Renal pelvis (tissue), 12 donors: Measurements from ENCODE around the gene CLEC17A. TPM values are rescaled to one million over a fixed set of nuclear protein-coding genes. Genes with fewer than 3 reads are reported as not detected.
"Not testable (repeated sequence)": the region's sequence is repeated elsewhere in the genome, so short reads cannot be mapped to it uniquely, and the experiment has no call there.

Experiments
- DNase-seq: peaks from one replicate; pipeline ENCODE4 v3.0.0-alpha.2; 2013
- long read RNA-seq, 16 experiments: transcript quantifications; one replicate each; lab custom pipeline, GENCODE V29; 2026
- polyA plus RNA-seq, 3 donors: library from polyadenylated mRNA; unstranded; fragments of 120-200 nt; gene quantifications; one replicate each; pipeline ENCODE4 v1.2.1, GENCODE V29; 2013; ENCODE audit not compliant: insufficient read length in 3 of 3

CLEC17A gene, protein sequence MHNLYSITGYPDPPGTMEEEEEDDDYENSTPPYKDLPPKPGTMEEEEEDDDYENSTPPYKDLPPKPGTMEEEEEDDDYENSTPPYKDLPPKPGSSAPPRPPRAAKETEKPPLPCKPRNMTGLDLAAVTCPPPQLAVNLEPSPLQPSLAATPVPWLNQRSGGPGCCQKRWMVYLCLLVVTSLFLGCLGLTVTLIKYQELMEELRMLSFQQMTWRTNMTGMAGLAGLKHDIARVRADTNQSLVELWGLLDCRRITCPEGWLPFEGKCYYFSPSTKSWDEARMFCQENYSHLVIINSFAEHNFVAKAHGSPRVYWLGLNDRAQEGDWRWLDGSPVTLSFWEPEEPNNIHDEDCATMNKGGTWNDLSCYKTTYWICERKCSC
- under 1 TPM in 2 of 3 donors, not detected in 1; 0.10 to 0.18 TPM for polyA plus RNA-seq
- long read RNA-seq, donor 1 = 0 reads
- long read RNA-seq, donor 2 = 0 reads
- long read RNA-seq, donor 3 = 0 reads
- long read RNA-seq, donor 4 = 0 reads
- long read RNA-seq, donor 5 = 0 reads
- long read RNA-seq, donor 6 = 0 reads
- long read RNA-seq, donor 7 = 0 reads
- long read RNA-seq, donor 8 = 0 reads
- long read RNA-seq, donor 9 = 0 reads
- long read RNA-seq, donor 10 = 0 reads
- long read RNA-seq, donor 11 = 0 reads
- long read RNA-seq, donor 12 = 0 reads
- long read RNA-seq, donor 13 = 0 reads
- long read RNA-seq, donor 14 = 0 reads
- long read RNA-seq, donor 15 = 0 reads
- long read RNA-seq, donor 16 = 0 reads

DNA sequence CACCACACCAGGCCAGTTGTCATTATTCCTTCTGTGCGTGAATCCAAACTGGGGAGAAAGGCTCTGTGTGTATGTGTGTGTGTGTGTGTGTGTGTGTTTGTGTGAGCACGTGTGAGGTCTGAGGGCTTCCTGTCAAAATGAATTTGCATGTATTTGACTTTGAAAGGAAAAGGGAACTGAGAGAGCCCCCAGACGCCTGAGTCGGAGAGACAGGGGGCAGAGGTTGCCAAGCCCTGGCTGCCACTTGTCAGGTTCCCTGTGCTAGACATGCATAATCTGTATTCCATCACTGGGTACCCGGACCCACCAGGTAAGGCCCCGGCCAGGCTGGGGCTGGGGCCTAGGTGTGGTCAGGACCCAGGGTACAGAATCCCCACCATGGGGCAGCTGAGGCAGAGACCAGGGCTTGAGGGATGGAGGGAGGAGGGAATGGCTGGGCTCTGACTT lies at the start of gene CLEC17A:
CLEC17A (plus strand) TSS at position 191 of the 447 bp plus-strand sequence; CDS start at position 268, 77 bp downstream.
- no peak for DNase-seq

DNA sequence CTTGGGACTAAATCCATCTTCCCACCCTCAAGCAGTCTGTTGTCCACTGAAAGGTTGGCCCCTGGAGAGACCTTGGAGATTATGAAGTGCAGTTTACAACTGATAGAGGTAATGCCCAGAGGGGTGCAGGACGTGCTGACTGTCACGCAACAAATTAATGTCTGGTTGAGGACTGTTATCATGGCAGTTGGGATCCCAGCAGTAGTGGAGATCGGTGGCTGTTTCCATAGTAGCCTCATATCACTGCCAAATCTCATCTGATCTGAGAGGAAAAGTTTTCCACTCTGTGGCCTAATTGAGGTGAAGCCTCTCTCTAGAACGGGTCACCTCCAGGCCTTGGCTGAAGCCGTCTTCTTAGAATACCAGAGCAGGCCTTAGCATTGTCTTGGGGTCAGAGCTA lies 49.4 kb upstream of the CLEC17A start:
- no peak for DNase-seq

DNA sequence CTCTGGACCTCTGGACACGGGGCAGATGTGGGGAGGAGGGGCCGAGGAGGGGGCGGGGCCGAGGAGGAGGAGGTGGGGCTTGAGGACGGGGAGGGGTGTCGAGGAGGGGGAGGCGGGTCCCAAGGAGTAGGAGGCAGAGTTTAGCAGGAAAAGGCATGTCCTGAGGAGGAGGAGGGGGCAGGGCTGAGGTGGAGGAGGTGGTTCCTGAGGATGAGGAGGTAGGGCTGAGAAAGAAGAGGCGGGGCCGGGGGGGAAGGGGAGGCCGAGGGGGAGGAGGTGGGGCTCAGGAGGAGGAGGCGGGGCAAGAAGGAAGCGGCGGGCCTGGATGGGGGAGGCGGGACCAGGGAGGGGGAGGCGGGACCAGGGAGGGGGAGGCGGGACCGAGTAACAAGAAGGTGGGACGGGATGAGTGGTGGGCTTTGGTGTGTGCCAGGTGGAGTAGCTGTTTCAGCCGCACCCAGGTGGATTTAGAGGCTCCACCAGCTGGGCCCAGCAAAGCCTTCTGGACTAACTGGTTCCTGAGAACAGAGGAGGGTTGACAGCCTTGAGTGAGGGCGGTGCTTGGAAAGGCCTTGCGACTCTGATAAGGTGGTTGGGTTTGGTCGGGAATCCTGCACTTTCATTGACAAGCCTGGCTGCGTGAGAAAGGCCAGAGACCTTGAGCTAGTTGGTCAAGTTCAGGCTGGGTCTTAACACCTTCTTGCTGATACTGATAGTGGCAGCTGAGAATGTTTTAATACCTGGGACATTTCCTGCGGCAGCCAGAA lies 45.8 kb upstream of the CLEC17A start:
- DNase-seq = peak; percentile 58

DNA sequence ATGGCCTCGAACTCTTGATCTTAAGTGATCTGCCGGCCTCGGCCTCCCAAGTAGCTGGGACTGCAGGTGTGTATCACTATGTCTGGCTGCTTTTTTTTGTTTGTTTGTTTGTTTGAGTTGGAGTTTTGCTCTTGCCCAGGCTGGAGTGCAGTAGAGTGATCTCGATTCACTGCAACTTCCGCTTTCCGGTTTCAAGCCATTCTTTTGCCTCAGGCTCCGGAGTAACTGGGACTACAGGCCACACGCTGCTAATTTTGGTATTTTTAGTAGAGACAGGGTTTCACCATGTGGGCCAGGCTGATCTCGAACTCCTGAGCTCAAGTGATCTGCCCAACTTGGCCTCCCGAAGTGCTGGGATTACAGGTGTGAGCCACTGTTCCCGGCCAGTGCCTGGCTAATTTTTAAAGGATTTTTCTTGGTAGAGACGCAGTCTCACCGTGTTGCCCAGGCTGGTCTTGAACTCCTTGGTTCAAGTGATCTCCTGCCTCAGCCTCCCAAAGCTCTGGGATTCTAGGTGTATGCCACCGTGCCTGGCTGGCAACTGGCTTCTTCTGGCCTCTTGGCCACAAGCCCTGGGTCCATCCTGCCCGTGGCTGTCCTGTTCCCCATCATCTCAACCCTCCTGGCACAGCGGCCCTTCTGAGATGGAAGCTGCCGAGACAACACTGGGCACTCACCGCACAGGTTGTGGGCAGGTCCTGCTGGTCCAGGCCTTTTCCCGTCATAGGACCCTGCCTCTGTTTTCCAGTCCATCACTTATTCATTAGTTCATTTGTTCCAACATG lies 42.0 kb upstream of the CLEC17A start:
- no peak for DNase-seq

DNA sequence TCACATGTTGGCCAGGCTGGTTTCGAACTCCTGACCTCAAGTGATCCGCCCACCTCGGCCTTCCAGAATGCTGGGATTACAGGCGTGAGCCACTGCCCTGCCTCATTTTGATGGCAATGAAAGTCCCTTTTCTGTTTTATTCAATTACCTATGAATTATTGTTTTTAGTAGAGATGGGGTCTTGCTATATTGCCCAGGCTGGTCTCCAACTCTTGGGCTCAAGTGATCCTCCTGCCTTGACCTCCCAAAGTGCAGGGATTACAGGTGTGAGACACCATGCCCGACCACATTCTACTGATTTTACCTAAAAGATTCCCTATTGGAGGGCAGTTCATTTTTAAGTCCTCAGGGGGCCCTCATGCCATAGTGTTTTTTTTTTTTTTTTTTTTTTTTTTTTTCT lies 40.9 kb upstream of the CLEC17A start:
- not testable (repeated sequence) for DNase-seq

DNA sequence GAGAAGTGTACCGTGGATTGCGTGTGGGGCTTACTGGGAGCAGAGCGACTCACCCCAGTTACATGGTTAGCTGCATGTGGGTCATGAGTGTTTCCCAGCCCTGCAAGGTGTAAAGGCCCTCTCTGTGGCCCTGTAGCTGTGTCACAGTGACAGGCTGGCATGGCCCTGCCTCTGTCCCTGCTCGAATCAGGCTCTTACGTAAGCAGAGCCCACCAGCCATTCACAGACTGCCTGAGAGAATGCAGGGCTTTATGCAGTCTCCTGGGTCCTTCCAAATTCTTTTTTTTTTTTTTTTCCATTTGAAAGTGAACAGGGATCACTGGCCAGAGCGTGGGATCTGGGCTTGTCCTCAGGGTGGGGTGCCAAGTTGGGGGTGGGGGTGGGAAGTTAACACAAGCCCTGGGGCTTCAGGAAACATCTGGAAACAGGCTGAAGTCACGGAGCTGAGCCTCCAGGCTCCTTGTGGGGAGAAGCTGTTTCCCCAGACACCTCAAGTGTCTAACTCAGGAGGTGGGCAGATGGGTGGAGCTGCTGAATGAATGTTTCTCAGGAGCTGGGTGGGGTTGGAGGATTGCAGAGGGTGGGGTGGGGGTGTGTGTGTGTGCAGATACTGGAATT lies 40.1 kb upstream of the CLEC17A start:
- DNase-seq = no peak

DNA sequence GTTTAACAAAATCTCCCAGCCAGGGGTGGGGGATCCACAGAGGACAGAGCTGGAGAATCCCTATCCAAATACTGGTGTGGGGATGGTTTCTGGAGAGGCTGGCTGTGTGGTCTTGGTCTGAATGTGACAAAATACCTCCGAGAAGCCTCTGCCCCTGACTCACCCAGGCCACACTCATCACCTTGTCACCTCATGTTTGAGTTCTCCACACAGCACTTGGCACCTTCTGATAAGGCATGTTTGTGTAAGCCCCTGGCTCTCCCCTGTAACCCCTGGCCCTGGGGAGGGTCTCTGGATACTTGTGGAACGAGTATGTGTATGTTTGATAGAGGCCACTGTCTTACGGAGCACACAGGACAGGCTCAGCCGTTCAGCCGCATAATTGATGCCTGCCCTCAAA lies 38.8 kb upstream of the CLEC17A start:
- DNase-seq = no peak

DNA sequence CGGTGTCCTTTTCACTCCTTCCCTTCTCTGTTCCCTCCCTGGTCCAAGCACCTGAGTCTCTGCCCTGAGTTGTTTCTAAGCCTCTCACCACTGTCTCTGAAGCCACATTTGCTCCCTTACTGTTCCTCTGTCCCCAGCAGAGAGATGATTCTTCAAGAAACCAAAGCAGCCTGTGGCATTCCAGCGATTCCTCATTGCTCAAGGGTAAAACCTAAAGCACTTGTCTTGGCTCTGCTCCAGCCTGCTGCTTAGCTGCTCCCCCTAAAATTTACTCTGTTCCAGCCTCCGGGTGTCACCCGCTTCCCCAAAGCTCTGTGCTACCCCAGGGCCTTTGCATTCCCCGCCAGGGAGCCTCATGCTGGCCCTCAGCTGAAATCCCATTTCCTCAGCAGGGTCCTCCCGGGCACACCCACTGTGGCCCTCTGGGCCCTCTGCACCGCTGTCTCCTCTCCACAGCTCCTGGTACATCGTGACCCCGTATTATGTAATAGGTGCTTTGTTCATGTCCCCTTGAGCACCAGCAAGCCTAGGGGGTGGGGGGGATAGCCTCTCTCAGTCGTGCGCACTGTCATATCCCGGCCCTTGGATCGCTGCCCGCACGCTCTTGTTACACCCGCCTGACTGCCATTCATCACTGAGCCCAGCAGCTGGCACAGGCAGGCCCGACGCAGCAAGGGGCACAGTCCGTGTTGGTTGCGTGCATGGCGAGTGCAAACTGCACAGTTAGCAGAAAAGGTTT lies 37.7 kb upstream of the CLEC17A start:
- DNase-seq = no peak

DNA sequence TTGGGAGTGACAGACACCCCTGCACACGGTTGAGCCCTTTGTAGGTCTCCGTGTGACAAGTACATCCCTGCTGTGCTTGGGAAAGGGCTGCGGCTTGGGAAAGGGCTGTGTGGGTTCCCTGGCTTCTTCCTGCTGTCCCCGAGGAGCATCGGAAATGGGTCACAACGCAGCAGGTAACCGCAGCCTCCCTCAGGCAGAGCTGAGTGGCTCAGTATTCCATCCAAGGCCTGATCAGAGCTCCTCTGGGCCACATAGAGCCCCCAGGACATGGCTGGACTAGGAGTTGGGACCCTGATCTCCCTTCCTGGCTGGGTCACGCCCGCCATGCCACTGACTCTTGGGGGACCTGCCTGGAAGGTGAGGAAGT lies 37.2 kb upstream of the CLEC17A start:
- DNase-seq = no peak

DNA sequence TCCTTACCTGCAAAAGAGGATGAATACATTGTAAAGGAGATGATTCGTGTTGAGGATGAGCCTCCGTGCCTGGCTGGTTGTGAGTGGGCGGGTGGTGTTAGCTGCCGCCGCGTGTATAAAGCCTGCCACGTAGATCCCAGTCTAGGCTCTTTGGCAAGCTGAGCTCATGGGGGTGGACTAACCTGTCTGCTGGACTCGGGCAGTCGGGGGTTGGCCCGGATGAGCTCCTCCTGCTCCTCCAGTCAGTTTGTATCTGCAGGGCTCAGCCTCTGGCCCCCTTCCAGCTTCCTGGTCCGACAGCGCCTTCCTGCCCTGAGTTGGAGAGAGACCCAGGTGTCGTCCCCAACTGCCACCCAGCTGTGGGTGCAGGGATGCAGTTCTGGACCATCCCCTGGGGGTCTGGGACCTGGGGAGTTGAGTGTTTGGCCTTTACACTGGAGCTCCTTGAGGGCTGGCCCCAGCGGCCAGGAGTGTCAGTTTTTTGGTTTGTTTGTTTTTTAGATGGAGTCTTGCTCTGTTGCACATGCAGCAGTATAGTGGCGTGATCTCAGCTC lies 32.6 kb upstream of the CLEC17A start:
- no peak for DNase-seq

DNA sequence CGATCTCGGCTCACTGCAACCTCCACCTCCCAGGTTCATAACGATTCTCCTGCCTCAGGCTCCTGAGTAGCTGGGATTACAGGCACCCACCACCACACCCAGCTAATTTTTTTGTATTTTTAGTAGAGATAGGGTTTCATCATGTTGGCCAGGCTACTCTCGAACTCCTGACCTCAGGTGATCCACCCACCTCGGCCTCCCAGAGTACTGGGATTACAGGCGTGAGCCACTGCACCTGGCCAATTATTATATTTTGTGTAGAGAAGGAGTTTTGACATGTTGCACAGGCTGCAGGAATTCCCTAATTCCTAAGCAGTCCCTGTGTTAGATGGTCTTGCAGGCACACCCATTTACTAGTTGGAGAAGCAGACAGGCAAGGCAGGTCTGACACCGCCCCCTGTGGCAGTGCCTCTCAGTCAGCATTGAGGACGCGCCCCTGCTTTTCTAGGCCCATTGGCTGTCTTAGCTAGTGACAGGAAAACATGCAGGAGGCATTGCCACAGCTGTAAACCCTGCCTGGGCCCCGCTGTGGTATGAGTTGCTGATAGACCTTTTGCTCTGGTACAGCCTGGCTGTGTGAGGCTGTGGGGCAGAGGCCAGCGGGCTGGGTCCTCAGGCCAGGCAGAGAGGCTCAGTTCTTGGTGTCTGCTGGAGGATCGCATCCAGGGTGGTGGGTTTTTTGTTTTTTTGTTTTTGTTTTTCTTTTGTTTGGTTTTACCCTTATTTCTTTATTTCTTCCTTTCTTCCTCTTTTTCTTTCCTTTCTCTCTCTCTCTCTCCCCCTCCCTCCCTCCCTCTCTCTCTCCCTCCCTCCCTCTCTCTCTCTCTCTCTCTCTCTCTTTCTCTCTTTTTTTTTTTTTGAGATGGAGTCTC lies 31.5 kb upstream of the CLEC17A start:
- DNase-seq = not testable (repeated sequence)

DNA sequence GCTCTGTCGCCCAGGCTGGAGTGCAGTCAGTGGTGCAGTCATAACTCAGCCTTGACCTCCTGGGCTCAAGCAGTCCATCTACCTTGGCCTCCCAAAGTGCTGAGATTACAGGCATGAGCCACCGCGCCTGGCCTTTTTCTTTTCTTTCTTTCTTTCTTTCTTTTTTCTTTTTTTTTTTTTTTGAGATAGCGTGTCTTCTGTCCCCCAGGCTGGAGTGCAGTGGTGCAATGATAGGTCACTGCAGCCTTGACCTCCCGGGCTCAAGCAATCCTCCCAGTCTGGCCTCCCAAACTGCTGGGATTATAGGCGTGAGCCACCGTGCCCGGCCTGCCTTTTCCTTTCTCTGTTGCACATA lies 30.9 kb upstream of the CLEC17A start:
- not testable (repeated sequence) for DNase-seq

DNA sequence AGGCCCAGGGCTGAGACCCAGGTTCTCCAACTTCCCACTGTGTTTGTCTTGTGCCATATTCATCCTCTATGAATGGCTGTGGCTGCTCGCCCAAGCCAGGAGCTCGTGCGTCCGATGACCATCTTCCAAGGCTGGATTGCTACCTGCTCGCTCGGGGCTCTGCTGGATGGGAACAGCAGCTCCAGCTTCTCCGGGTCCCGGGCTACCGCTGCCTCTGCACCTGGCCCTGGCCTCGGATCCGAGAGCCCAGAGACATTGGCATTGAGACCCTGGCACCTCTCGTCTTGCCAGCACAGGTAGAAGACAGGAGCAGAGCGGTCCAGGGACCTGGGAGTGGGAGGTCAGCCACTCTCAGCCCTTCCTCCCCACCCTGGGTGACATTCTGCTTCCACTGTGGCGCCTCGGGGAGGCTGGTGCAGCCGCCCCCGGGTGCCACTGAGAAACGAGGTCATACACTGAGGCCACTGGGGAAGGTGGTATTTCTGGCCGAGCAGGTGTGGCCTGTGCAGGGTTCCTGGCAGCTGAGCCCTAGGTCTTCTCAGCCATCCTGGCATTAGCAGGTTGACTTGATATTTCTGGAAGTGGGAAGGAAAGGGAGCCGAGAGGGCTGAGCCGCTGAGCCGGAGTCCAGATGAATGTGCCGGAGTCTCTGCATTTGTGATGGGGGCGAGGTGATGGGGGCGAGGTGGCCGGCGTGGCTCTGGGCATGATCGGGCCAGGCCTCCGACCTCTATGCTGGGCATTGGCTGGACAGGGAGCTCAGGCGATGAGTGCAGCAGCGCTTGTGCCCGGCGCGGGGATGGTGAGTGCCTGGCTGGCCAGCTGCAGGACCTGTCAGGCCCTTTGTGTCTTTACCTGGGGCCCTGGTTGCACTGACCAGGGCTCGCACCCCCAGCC lies 29.6 kb upstream of the CLEC17A start:
- no peak for DNase-seq

DNA sequence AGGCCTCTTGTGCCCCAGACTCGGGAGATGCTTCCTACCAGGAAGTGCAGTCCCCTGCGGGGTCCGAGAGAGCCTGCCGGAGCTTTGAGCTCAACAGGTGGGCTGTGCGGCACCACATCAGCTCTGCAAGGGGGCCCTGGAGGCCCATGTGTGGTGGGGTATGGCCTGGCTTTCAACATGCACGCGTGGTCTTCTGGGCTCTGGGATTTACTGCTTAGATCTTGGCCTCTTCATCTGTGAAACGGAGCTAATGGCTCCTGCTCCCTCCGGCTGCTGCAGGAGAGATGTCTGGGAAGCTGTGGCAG lies 29.0 kb upstream of the CLEC17A start:
- no peak for DNase-seq

DNA sequence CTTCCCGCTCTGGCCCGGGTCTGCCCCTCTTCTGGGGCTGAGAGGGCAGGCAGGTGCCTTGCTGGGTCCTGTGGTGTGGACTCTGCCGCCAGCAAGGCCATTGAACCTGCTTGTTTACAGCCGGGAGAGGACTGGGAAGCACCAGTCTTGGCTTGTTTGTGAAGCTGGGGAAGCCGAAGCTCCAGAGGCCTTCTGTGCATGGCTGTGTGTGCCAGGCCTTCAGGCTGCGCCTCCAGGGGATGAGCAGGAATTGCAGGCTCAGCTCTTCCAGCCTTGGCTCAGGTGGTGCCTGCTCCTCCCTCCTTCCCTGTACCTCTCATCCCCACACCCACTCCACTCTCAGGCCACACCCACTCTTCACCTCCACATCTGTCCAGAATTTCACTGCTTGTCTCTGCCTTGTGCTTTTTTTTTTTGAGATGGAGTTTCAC lies 28.5 kb upstream of the CLEC17A start:
- DNase-seq = no peak

DNA sequence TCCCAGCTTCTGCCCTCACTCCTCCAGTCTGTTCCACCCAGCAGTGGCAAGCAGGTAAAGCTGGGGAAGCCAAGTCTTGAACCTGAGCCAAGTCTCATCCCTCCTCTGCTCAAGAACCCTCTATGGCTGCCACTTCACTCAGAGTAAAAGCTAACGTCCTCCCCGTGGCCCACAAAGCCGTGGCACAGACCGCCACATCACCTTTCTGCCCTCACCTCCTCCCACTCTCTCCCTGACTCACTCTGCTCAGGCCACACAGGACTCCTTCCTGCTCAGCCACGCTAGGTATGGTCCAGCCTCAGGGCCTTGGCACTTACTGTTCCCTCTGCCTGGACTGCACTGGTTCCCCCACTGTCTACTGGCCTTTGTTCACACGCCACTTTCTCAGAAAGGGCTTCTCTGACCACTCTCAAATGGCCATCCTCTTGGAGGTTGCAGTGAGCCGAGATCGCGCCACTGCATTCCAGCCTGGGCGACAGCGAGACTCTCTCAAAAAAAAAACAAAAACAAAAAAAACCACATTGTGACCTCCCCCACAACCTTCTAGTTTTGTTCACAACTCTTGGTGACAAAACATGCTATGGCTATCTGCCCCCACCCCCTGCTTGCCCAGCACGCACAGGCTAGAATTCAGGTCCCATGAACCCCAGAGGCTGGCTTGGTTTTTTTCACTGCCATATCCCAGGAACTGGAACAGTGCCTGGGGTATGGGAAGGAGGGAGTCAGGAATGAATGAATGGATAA lies 26.8 kb upstream of the CLEC17A start:
- no peak for DNase-seq

DNA sequence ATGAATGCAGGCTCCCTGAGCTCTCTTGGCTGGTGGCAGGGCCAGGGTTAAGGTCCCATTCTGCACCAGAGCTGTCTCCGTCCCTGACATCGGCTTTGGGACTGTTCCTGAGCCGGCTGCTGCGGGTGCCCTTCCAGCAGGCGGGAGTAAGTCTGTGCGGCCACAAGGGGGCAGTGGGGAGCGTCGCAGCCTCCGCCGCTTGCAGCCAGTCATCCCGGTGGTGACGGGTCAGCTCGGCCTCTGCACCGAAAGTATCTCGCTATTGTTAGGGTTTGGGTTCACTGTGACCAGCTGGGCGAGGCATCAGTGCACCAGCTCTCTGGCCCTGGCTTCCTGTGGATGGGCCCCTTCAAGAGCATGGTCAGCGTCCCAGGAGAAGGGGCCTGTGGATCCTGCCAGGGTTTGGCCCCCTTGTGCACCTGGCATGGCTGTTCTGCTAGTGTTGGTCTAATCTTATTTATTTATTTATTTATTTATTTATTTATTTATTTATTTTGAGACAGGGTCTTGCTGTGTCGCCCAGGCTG lies 26.2 kb upstream of the CLEC17A start:
- DNase-seq = peak; percentile 54
